GM12878 (cell line): ENCODE measurements around the gene ATP4B.

Experiments
- BRCA1 ChIP-seq: IDR thresholded peaks from 2 replicates; pipeline ENCODE4 v1.6.1; 2011; ENCODE audit warnings: low read depth, low read length, improper control_type of control experiment
- CBFB ChIP-seq: IDR thresholded peaks from 2 replicates; pipeline ENCODE4 v1.6.1; 2016; ENCODE audit warnings: antibody characterized with exemption, low read depth
- CHD2 ChIP-seq: IDR thresholded peaks from 2 replicates; pipeline ENCODE4 v1.6.1; 2011; ENCODE audit warnings: low read depth, low read length, improper control_type of control experiment, borderline replicate concordance
- EZH2 ChIP-seq: IDR thresholded peaks from 2 replicates; pipeline ENCODE4 v1.6.1; 2012; ENCODE audit warnings: low read depth, mild to moderate bottlenecking, control low read depth, inconsistent platforms, low read length, borderline replicate concordance; ENCODE audit not compliant: control insufficient read depth
- NFYA ChIP-seq: IDR thresholded peaks from 2 replicates; pipeline ENCODE4 v1.6.1; 2011; ENCODE audit warnings: low read depth, mild to moderate bottlenecking, low read length, improper control_type of control experiment, borderline replicate concordance
- NFYB ChIP-seq: IDR thresholded peaks from 2 replicates; pipeline ENCODE4 v1.6.1; 2011; ENCODE audit warnings: low read depth, mild to moderate bottlenecking, low read length, improper control_type of control experiment, moderate library complexity; ENCODE audit not compliant: insufficient read depth
- NRF1 ChIP-seq: conservative IDR thresholded peaks from 2 replicates; pipeline ENCODE4 v1.6.1; 2011; ENCODE audit warnings: mild to moderate bottlenecking, low read depth, low read length, improper control_type of control experiment
- SUZ12 ChIP-seq: fragments of 200-600 bp; sonication (generic); IDR thresholded peaks from one replicate; pipeline ENCODE4 v1.6.1; 2018; ENCODE audit warnings: antibody characterized with exemption, mild to moderate bottlenecking; ENCODE audit not compliant: unreplicated experiment

GRCh38 chr13:113618455-113618854 lies 39.5 kb downstream of the ATP4B start:
- TF ChIP-seq BRCA1 (no peak), SUZ12 (no peak), CHD2 (no peak), CBFB (no peak), NRF1 (no peak), NFYB (no peak), NFYA (no peak), EZH2 (no peak)
